Mesodermal cell (in vitro differentiated cells): ENCODE measurements around the gene AUTS2.

Source experiments
- H3K27ac ChIP-seq: 2 replicates; pipeline ENCODE4 v1.7.0; 2013; ENCODE audit warnings: mild to moderate bottlenecking, low read depth, low read length, moderate library complexity; ENCODE audit not compliant: severe bottlenecking
- H3K36me3 ChIP-seq: 2 replicates; pipeline ENCODE4 v1.7.1; 2013; ENCODE audit warnings: mild to moderate bottlenecking, low read length, moderate library complexity; ENCODE audit not compliant: control insufficient read depth, insufficient read depth
- H3K4me1 ChIP-seq: one replicate; pipeline ENCODE4 v1.7.1; 2013; ENCODE audit warnings: mild to moderate bottlenecking, low read length; ENCODE audit not compliant: insufficient read depth, control insufficient read depth, poor library complexity, severe bottlenecking
- H3K4me3 ChIP-seq: 2 replicates; pipeline ENCODE4 v1.7.0; 2013; ENCODE audit warnings: low read length, control low read depth, mild to moderate bottlenecking; ENCODE audit not compliant: insufficient read depth, poor library complexity, severe bottlenecking; ENCODE audit errors: extremely low read depth
- H3K9me3 ChIP-seq: 2 replicates; pipeline ENCODE4 v1.7.1; 2013; ENCODE audit warnings: mild to moderate bottlenecking, low read length, moderate library complexity; ENCODE audit not compliant: control insufficient read depth
- WGBS, 2 experiments: methylation state at CpG; one replicate each; pipeline ENCODE4 v1.1.5; 2013; ENCODE audit warnings: missing lambda C conversion rate in 2 of 2; ENCODE audit not compliant: insufficient coverage in 2 of 2; 5-methylcytosine and 5-hydroxymethylcytosine counted together

Gene AUTS2

DNA sequence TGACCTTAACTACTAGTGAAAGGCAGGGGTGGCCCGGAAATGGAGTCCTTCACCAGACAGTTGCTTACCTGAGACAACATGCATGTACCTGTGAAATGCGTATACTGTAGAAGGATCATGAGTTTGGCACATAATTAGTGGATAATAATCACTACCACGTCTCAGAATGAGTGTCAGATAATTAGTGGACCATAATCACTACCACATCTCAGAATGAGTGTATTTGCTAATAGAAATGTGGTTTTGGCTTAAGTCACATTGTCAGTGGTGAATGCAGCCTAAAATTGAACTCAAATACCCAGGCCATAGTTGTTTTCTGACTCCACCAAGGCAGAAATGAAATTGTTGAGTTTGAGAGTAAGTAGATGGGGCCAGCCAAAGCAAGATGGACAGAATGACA is 1065.4 kb downstream of the AUTS2 start:
- Histone ChIP-seq H3K36me3 (no peaks in the 10 kb centered on the region), H3K4me1 (no peaks in the 10 kb centered on the region), H3K9me3 (no peaks in the 10 kb centered on the region), H3K27ac (no peak overlapping the region), H3K4me3 (no peak overlapping the region)
- 80 to 100% methylated on average over 1 of the region's 3 CpGs for WGBS, 2 experiments

DNA sequence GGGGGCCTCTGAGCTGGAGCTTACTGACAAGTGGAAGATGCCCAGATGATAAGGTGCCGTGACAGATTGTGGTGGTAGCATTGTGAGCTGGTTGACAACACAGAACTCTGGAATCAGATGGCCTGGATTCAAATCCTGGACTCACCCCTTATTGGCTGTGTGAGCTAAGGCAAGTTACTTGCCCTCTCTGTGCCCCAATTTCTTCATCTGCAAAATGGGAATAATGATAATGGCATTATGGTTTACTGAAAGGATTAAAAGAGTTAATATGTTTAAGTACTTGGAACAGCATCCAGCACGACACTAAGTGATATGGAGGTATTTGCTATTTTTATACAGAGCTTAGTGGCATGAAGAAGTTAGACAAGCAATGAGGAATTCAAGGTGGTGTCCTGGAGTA is 1067.7 kb downstream of the AUTS2 start:
- Histone ChIP-seq H3K9me3 (no peaks in the 10 kb centered on the region), H3K4me3 (no peak overlapping the region), H3K27ac (no peak overlapping the region), H3K36me3 (no peaks in the 10 kb centered on the region), H3K4me1 (no peaks in the 10 kb centered on the region)
- WGBS, 2 experiments, result 91 to 95% methylated on average over 1 to 2 of the region's 2 CpGs

GRCh38 chr7:70667406-70667805 is 1069.1 kb downstream of the AUTS2 start:
- Histone ChIP-seq H3K9me3 (no peaks in the 10 kb centered on the region), H3K36me3 (no peaks in the 10 kb centered on the region), H3K4me3 (no peak overlapping the region), H3K4me1 (no peaks in the 10 kb centered on the region), H3K27ac (no peak overlapping the region)
- 92 to 100% methylated on average over 2 of the region's 2 CpGs for WGBS, 2 experiments

- H3K36me3 ChIP-seq, result no peaks in the 10 kb centered on the region
- 87 to 91% methylated on average over 11 to 15 of the region's 16 CpGs for WGBS, 2 experiments
- no peak overlapping the region for H3K4me3 ChIP-seq
- H3K27ac ChIP-seq, result no peak overlapping the region
- H3K4me1 ChIP-seq, result peaks cover 1% of the 10 kb centered on the region
- H3K9me3 ChIP-seq, result no peaks in the 10 kb centered on the region
Measured at GRCh38 chr7:70668606-70669358, 1070.5 kb downstream of the AUTS2 start.

DNA sequence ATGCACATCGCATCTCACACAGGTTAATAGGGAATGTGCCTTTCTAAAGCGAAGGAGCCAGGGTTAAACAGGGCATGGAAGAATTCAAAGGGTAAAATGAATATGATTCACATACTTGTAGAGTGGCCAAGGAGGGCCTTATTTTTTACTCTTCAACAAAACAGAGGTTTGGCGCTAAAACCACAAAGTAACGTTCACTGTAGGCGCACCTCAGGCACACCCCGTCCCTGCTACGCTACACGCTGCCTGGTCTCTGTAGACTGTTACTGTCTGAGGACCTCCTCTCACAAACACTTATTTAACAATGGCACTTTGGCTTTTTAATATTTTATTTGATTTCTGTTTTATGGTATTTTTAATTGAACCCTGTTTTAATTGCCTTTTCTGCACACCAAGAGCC is 1071.6 kb downstream of the AUTS2 start:
- H3K36me3 ChIP-seq, result no peaks in the 10 kb centered on the region
- 90 to 94% methylated on average over 7 to 8 of the region's 8 CpGs for WGBS, 2 experiments
- no peak overlapping the region for H3K4me3 ChIP-seq
- no peaks in the 10 kb centered on the region for H3K9me3 ChIP-seq
- peaks cover 8% of the 10 kb centered on the region for H3K4me1 ChIP-seq
- no peak overlapping the region for H3K27ac ChIP-seq

DNA sequence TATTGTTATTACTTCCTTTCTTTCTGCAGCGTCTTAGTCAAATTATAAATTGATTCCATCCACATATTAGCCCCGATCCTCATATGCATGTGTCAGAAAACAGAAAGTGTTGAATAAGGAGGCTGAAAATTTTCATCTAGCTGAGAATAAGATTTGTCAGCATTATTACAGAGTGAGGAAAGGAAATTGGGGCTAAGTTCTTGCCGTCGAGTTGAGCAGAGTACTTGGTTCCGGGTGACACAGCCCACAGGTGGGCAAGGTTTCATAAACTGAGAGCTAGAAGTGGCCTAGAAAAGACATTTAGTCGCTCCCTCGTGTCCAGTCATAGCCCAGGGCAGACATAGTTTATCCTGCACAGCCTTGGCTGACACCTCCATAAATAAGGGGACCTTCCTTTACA is 1072.0 kb downstream of the AUTS2 start:
- Histone ChIP-seq H3K27ac (no peak overlapping the region), H3K36me3 (no peaks in the 10 kb centered on the region), H3K9me3 (no peaks in the 10 kb centered on the region), H3K4me1 (peaks cover 8% of the 10 kb centered on the region), H3K4me3 (no peak overlapping the region)
- WGBS, 2 experiments, result 89 to 90% methylated on average over 5 of the region's 7 CpGs

GRCh38 chr7:70673778-70674570 is 1075.7 kb downstream of the AUTS2 start:
- Histone ChIP-seq H3K9me3 (no peaks in the 10 kb centered on the region), H3K4me3 (no peak overlapping the region), H3K4me1 (peaks cover 12% of the 10 kb centered on the region), H3K36me3 (no peaks in the 10 kb centered on the region), H3K27ac (no peak overlapping the region)
- 91% methylated on average over 5 to 7 of the region's 11 CpGs for WGBS, 2 experiments

- WGBS, 2 experiments, result 79 to 93% methylated on average over 2 to 5 of the region's 5 CpGs
- peaks cover 16% of the 10 kb centered on the region for H3K4me1 ChIP-seq
- H3K27ac ChIP-seq, result no peak overlapping the region
- no peaks in the 10 kb centered on the region for H3K36me3 ChIP-seq
- no peak overlapping the region for H3K4me3 ChIP-seq
- no peaks in the 10 kb centered on the region for H3K9me3 ChIP-seq
Measured at GRCh38 chr7:70674571-70675010, 1076.3 kb downstream of the AUTS2 start.

DNA sequence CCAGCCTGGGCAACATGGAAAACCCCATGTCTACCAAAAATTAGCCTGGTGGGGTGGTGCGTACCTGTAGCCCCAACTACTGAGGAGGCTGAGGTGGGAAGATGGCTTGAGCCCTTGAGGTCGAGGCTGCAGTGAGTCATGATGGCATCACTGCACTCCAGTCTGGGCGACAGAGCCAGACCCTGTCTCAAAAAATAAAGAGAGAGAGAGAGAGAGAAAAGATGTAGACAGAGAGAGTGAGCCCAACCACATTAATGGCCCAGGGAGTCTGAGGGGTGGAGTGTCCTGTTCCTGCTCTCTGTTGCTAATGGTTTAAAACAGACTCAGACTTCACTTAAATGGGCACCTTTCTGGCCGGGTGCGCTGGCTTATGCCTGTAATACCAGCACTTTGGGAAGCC is 1078.0 kb downstream of the AUTS2 start:
- 88 to 90% methylated on average over 3 of the region's 5 CpGs for WGBS, 2 experiments
- no peak overlapping the region for H3K27ac ChIP-seq

DNA sequence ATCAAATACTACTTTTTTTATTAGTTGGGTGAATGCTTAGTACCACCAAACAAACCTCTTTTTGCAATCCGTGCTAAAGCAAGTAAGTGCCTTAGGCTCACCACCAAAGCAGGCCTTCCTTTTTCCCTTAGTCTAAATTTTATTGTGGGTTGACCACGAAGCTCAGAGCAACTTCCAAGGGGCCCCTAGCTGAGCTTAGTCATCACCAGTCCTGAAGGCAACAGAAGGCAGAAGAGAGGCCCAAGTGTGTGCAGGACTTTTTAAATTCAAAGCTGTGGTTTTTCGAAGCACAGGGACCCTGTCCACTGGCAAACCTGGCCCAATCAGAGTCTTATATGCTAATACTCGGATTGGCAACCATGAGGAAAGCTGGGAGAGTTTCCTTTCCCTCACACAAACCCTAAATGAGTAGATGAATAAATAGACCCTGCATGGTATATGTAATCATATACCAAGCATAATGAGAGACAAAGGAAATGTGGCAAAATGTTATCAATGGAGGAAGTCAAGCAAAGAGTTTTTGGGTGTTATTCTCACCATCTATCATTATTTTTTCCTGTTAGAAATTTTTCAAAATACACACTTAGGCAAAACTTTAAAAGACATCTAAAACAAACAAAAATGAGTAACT is 1080.5 kb downstream of the AUTS2 start:
- Histone ChIP-seq H3K27ac (no peak overlapping the region), H3K4me3 (no peak overlapping the region), H3K9me3 (no peaks in the 10 kb centered on the region), H3K36me3 (no peaks in the 10 kb centered on the region), H3K4me1 (peaks cover 23% of the 10 kb centered on the region)
- 67% methylated on average over 1 to 3 of the region's 4 CpGs for WGBS, 2 experiments

More for the DNA sequence above, 1078.0 kb downstream of the AUTS2 start:
- Histone ChIP-seq H3K4me1 (peaks cover 20% of the 10 kb centered on the region), H3K36me3 (no peaks in the 10 kb centered on the region), H3K9me3 (no peaks in the 10 kb centered on the region), H3K4me3 (no peak overlapping the region)
